Measurements from ENCODE around the gene PCNT. TPM values are rescaled to one million over a fixed set of nuclear protein-coding genes. Genes with fewer than 3 reads are reported as not detected.

PCNT gene
- total and polyA plus RNA-seq, 10 of the 15 experiments (the other 5 are each of a cell fraction or from before 2014, with no cell fraction given), result 2.9 to 39.6 (median 20.5) TPM

DNA sequence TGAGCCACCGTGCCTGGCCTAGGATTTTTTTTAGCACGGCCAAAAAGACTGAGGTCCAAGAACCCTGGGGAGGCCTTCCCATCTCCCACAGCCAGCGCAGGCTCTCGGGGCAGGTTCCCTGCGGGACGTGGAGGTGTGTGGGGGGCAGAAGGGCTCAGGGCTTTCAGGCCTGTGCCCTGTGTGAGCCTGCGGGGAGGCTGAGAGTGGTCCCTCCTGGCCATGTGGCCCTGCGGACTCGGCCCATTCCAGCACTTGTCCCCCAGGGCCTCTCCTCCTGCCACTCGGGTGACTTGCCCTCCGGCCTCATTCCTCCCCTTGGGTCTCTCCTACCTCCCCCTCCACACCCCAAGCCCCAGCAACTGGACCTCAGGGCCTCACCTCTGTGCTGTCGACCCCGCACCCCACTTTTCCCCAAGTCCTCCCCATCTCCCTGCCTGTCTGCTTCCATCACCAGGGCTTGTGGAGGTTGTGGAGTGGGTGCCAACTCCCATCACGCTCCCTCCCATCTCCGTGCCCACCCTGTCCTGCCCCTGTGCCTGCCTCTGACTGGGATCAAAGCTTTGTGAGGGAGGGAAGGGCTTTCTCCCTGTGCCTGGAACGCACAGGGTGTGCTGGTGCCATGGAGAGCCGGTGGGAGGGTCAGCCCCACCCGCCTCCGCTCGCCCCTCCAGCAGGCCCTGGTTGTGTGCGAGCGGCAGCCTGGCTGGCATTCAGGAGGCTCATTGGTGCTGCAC, 102.5 kb downstream of the PCNT start (continued):
- TF ChIP-seq, protein P1, sequence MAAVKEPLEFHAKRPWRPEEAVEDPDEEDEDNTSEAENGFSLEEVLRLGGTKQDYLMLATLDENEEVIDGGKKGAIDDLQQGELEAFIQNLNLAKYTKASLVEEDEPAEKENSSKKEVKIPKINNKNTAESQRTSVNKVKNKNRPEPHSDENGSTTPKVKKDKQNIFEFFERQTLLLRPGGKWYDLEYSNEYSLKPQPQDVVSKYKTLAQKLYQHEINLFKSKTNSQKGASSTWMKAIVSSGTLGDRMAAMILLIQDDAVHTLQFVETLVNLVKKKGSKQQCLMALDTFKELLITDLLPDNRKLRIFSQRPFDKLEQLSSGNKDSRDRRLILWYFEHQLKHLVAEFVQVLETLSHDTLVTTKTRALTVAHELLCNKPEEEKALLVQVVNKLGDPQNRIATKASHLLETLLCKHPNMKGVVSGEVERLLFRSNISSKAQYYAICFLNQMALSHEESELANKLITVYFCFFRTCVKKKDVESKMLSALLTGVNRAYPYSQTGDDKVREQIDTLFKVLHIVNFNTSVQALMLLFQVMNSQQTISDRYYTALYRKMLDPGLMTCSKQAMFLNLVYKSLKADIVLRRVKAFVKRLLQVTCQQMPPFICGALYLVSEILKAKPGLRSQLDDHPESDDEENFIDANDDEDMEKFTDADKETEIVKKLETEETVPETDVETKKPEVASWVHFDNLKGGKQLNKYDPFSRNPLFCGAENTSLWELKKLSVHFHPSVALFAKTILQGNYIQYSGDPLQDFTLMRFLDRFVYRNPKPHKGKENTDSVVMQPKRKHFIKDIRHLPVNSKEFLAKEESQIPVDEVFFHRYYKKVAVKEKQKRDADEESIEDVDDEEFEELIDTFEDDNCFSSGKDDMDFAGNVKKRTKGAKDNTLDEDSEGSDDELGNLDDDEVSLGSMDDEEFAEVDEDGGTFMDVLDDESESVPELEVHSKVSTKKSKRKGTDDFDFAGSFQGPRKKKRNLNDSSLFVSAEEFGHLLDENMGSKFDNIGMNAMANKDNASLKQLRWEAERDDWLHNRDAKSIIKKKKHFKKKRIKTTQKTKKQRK (IDR thresholded peaks at IDR 0.05; ENCODE audit: low read depth, low read length), result no peak
- no peak for TF ChIP-seq SMAD5 (IDR thresholded peaks at IDR 0.05; ENCODE audit: low read depth)
- no peak for TF ChIP-seq NFYA (IDR thresholded peaks at IDR 0.05; ENCODE audit: borderline replicate concordance, low read depth, low read length)
- TF ChIP-seq MEF2B (IDR thresholded peaks at IDR 0.05; ENCODE audit: partially characterized antibody, poor library complexity, severe bottlenecking), result no peak
- TF ChIP-seq, protein P2, sequence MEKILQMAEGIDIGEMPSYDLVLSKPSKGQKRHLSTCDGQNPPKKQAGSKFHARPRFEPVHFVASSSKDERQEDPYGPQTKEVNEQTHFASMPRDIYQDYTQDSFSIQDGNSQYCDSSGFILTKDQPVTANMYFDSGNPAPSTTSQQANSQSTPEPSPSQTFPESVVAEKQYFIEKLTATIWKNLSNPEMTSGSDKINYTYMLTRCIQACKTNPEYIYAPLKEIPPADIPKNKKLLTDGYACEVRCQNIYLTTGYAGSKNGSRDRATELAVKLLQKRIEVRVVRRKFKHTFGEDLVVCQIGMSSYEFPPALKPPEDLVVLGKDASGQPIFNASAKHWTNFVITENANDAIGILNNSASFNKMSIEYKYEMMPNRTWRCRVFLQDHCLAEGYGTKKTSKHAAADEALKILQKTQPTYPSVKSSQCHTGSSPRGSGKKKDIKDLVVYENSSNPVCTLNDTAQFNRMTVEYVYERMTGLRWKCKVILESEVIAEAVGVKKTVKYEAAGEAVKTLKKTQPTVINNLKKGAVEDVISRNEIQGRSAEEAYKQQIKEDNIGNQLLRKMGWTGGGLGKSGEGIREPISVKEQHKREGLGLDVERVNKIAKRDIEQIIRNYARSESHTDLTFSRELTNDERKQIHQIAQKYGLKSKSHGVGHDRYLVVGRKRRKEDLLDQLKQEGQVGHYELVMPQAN (conservative IDR thresholded peaks at IDR 0.05), result no peak
- TF ChIP-seq, protein P3, sequence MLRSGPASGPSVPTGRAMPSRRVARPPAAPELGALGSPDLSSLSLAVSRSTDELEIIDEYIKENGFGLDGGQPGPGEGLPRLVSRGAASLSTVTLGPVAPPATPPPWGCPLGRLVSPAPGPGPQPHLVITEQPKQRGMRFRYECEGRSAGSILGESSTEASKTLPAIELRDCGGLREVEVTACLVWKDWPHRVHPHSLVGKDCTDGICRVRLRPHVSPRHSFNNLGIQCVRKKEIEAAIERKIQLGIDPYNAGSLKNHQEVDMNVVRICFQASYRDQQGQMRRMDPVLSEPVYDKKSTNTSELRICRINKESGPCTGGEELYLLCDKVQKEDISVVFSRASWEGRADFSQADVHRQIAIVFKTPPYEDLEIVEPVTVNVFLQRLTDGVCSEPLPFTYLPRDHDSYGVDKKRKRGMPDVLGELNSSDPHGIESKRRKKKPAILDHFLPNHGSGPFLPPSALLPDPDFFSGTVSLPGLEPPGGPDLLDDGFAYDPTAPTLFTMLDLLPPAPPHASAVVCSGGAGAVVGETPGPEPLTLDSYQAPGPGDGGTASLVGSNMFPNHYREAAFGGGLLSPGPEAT (IDR thresholded peaks at IDR 0.05; ENCODE audit: low read depth), result no peak
